GM21423 (cell line): ENCODE data around the gene KRT39.

ENCODE experiments used
- ATAC-seq: cut with Tn5 transposase; IDR thresholded peaks from one replicate; pipeline ENCODE4 v1.9.1; 2021; ENCODE audit warnings: mild to moderate bottlenecking, moderate library complexity; ENCODE audit not compliant: unreplicated experiment

Gene KRT39

GRCh38 chr17:40981115-40981514, 14.4 kb upstream of the KRT39 start:
- ATAC-seq = no peak

- no peak for ATAC-seq
Measured at GRCh38 chr17:40980596-40980995, 13.8 kb upstream of the KRT39 start.

GRCh38 chr17:40980117-40980516, 13.4 kb upstream of the KRT39 start:
- ATAC-seq = no peak

- no peak for ATAC-seq
Measured at GRCh38 chr17:40978575-40979151, 11.9 kb upstream of the KRT39 start.

GRCh38 chr17:40975516-40975915, 8.8 kb upstream of the KRT39 start:
- ATAC-seq = no peak

GRCh38 chr17:40974366-40974765, 7.6 kb upstream of the KRT39 start:
- no peak for ATAC-seq

- no peak for ATAC-seq
Measured at GRCh38 chr17:40967582-40967981, 834 bp upstream of the KRT39 start.

- no peak for ATAC-seq
Measured at GRCh38 chr17:40963838-40964237, 2.9 kb downstream of the KRT39 start.

GRCh38 chr17:40962059-40962561, 4.6 kb downstream of the KRT39 start:
- no peak for ATAC-seq

- no peak for ATAC-seq
Measured at GRCh38 chr17:40961591-40961990, 5.2 kb downstream of the KRT39 start.

GRCh38 chr17:40960144-40960543, 6.6 kb downstream of the KRT39 start:
- no peak for ATAC-seq

GRCh38 chr17:40958086-40958953, 8.4 kb downstream of the KRT39 start:
- no peak for ATAC-seq

- no peak for ATAC-seq
Measured at GRCh38 chr17:40956401-40957254, 10.1 kb downstream of the KRT39 start.

- ATAC-seq = no peak
Measured at GRCh38 chr17:40953881-40954280, 12.9 kb downstream of the KRT39 start.

- no peak for ATAC-seq
Measured at GRCh38 chr17:40952661-40953060, 14.1 kb downstream of the KRT39 start.

GRCh38 chr17:40952154-40952553, 14.6 kb downstream of the KRT39 start:
- ATAC-seq = no peak

- ATAC-seq = no peak
Measured at GRCh38 chr17:40951011-40951622, 15.6 kb downstream of the KRT39 start.

- ATAC-seq = no peak
Measured at GRCh38 chr17:40950176-40950575, 16.6 kb downstream of the KRT39 start.

- no peak for ATAC-seq
Measured at GRCh38 chr17:40949418-40949817, 17.3 kb downstream of the KRT39 start.

GRCh38 chr17:40947929-40948328, 18.8 kb downstream of the KRT39 start:
- ATAC-seq = no peak

- no peak for ATAC-seq
Measured at GRCh38 chr17:40945414-40945813, 21.3 kb downstream of the KRT39 start.
